Chondrocyte (in vitro differentiated cells): Measurements from ENCODE around the gene FHIP1B. TPM values are rescaled to one million over a fixed set of nuclear protein-coding genes. Genes with fewer than 3 reads are reported as not detected.

Experiments used
- DNase-seq: peaks from one replicate; pipeline ENCODE4 v3.0.0; 2021; ENCODE audit warnings: mixed read lengths, low spot score
- H3K27ac Mint-ChIP-seq: one replicate; pipeline ENCODE4 v1.8.0; 2021; ENCODE audit warnings: mild to moderate bottlenecking, moderate library complexity, mixed read lengths; ENCODE audit not compliant: unreplicated experiment
- H3K27me3 Mint-ChIP-seq: 2 replicates; pipeline ENCODE4 v1.8.0; 2021; ENCODE audit warnings: low read depth, mixed read lengths
- H3K36me3 Mint-ChIP-seq: 2 replicates; pipeline ENCODE4 v1.8.0; 2021; ENCODE audit warnings: low read depth, mixed read lengths
- H3K4me1 Mint-ChIP-seq: 2 replicates; pipeline ENCODE4 v1.8.0; 2021; ENCODE audit warnings: low read depth, mild to moderate bottlenecking, mixed read lengths
- H3K4me3 Mint-ChIP-seq: one replicate; pipeline ENCODE4 v1.8.0; 2021; ENCODE audit warnings: mild to moderate bottlenecking, moderate library complexity, mixed read lengths; ENCODE audit not compliant: unreplicated experiment
- H3K9me3 Mint-ChIP-seq: 2 replicates; pipeline ENCODE4 v1.8.0; 2021; ENCODE audit warnings: low read depth, mixed read lengths
- total RNA-seq: library from RNA; stranded (reverse); gene quantifications from 3 replicates; pipeline ENCODE4 v1.2.1, GENCODE V29; 2021
- TF ChIP-seq, protein P1 (sequence below): fragments of 200-600 bp; sonication (generic); IDR thresholded peaks from 2 replicates; pipeline ENCODE4 v1.5.0; 2021; ENCODE audit warnings: antibody characterized with exemption, mild to moderate bottlenecking, moderate library complexity

FHIP1B gene
- total RNA-seq, 1 donor from 2014 or later = 19.8 TPM

DNA sequence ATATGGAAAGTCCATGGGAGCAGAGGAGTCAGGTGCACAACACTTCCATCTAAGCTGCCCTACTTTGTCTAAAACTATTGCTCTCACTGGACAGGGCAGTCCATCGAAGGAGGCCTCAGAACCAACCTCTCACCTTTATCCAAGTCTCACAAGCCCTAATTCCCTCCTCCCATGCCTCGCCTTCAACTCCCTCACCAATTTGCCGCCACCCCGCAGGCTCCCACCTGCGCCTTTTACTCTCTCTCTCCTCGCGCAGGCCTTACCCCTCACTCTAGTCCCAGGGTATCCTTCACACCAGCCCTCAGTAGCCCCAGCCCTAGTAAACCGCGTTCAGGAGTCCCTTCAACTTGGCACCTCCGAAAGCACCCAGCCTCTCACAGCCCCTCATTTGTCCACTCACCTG lies 451 bp downstream of the FHIP1B start:
- Mint-ChIP-seq H3K4me3 (peak overlapping the region; percentile 100), H3K27me3 (no peaks in the 10 kb centered on the region), H3K36me3 (no peaks in the 10 kb centered on the region), H3K27ac (peak overlapping the region; percentile 99), H3K4me1 (peaks cover 21% of the 10 kb centered on the region), H3K9me3 (no peaks in the 10 kb centered on the region)
- TF ChIP-seq, protein P1, sequence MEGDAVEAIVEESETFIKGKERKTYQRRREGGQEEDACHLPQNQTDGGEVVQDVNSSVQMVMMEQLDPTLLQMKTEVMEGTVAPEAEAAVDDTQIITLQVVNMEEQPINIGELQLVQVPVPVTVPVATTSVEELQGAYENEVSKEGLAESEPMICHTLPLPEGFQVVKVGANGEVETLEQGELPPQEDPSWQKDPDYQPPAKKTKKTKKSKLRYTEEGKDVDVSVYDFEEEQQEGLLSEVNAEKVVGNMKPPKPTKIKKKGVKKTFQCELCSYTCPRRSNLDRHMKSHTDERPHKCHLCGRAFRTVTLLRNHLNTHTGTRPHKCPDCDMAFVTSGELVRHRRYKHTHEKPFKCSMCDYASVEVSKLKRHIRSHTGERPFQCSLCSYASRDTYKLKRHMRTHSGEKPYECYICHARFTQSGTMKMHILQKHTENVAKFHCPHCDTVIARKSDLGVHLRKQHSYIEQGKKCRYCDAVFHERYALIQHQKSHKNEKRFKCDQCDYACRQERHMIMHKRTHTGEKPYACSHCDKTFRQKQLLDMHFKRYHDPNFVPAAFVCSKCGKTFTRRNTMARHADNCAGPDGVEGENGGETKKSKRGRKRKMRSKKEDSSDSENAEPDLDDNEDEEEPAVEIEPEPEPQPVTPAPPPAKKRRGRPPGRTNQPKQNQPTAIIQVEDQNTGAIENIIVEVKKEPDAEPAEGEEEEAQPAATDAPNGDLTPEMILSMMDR = no peak
- no peak for DNase-seq

DNA sequence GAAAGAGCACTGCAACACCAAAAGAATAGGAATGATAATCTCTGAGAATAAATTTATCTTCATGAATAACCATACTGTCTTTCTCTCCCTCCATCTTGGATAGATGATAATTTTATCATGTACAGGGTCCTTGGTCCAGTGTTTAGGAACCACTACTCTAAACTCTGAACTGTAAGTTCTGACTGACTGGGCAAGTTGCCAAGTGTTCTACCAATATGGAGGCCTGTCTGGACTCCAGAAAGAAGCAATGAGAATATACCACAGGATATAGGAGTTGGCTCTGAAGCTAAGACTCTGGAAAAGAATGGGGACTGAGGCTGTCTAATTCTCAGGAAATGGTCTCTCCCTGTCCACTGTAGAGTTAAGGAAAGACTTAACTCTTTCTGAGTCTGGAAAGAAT lies 1.5 kb downstream of the FHIP1B start:
- DNase-seq = no peak
- H3K4me1 Mint-ChIP-seq = peaks cover 21% of the 10 kb centered on the region
- no peak overlapping the region for H3K27ac Mint-ChIP-seq
- TF ChIP-seq, protein P1 = no peak
- no peaks in the 10 kb centered on the region for H3K9me3 Mint-ChIP-seq
- H3K36me3 Mint-ChIP-seq = no peaks in the 10 kb centered on the region
- H3K4me3 Mint-ChIP-seq = peak overlapping the region; percentile 100
- no peaks in the 10 kb centered on the region for H3K27me3 Mint-ChIP-seq

DNA sequence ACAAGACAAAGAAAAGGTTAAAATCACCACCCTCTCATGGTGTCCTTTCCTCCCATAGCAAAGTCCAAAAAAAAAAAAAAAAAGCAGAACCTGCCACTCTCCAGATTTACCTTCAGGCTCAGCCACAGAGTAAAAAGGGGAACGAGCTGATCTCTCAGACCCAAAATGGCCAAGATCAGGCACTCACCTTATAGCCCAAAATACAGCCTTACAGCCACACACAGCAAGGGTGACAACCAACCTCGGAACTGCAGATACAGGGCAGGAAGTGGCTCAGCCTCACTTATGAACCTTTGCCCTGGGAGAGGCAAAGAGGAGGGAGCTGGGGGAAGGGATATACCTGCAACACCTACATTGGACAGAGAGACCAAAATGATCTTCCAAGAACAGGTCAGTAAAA lies 4.5 kb downstream of the FHIP1B start:
- Mint-ChIP-seq H3K4me3 (no peak overlapping the region), H3K4me1 (peaks cover 20% of the 10 kb centered on the region), H3K27ac (no peak overlapping the region), H3K27me3 (no peaks in the 10 kb centered on the region), H3K9me3 (no peaks in the 10 kb centered on the region), H3K36me3 (peaks cover 1% of the 10 kb centered on the region)
- TF ChIP-seq, protein P1 = no peak
- DNase-seq = no peak

DNA sequence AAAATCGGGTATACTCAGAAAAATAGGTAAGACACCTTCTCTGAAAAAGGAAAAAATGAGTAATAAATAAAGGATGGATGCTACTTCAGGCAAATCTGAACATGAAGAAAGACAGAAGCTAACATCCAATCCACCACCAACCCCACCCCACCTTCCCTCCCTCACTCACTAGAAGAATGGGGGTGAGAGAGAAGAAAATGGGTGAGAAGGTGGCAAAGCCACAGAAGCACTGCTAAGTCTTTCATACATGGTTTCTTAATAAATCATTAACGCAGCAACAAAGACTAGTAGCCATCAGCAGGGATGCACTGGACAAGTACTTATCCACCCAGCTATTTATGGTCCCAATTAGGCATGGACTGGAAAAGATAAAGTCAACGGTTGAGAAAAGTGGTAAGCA lies 5.9 kb downstream of the FHIP1B start:
- Mint-ChIP-seq H3K4me3 (no peak overlapping the region), H3K27ac (no peak overlapping the region), H3K27me3 (no peaks in the 10 kb centered on the region), H3K9me3 (no peaks in the 10 kb centered on the region), H3K4me1 (peaks cover 11% of the 10 kb centered on the region), H3K36me3 (peaks cover 4% of the 10 kb centered on the region)
- no peak for DNase-seq
- TF ChIP-seq, protein P1 = no peak

DNA sequence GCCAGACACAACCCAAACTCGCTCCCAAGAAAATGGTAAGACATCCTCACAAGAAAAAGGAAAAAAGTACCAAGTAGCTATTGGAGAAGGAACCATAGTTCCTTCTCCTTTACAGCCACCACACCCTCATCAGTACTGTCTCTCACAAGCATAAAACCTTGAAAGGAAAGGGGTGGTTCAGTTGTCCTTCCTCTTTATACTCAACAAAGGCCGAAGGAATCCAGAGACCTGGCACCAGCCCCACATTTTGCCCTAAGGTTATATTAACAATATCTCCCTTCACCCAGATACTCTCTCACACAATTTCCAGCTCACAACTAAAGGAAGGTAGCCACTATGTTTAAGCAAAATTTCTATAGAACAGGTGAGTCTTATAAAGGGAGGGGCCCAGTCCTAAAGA lies 8.5 kb downstream of the FHIP1B start:
- no peaks in the 10 kb centered on the region for H3K27me3 Mint-ChIP-seq
- H3K4me1 Mint-ChIP-seq = peaks cover 3% of the 10 kb centered on the region
- TF ChIP-seq, protein P1 = no peak

More for the DNA sequence above, 8.5 kb downstream of the FHIP1B start:
- Mint-ChIP-seq H3K9me3 (no peaks in the 10 kb centered on the region), H3K27ac (no peak overlapping the region), H3K36me3 (peaks cover 16% of the 10 kb centered on the region), H3K4me3 (no peak overlapping the region)
- DNase-seq = no peak
